Stimulated activated CD8-positive, alpha-beta memory T cell treated with anti-CD3 and anti-CD28 coated beads, Interleukin-12 subunit alpha, Interleukin-12 subunit beta, amount 100 ng/mL, for 24 hours (primary cell): ENCODE measurements around the gene CEP170B.
"Not testable (repeated sequence)": the region's sequence is repeated elsewhere in the genome, so short reads cannot be mapped to it uniquely, and the experiment has no call there.

ENCODE experiments used
- DNase-seq: peaks from one replicate; pipeline ENCODE4 v3.0.0-alpha.2; 2020; ENCODE audit errors: extremely low read depth

CEP170B gene

GRCh38 chr14:104931771-104932675, 67.0 kb downstream of the CEP170B start:
- DNase-seq: no peak

- peak; percentile 72 for DNase-seq
Observed at GRCh38 chr14:104932676-104933631, 67.9 kb downstream of the CEP170B start.

DNA sequence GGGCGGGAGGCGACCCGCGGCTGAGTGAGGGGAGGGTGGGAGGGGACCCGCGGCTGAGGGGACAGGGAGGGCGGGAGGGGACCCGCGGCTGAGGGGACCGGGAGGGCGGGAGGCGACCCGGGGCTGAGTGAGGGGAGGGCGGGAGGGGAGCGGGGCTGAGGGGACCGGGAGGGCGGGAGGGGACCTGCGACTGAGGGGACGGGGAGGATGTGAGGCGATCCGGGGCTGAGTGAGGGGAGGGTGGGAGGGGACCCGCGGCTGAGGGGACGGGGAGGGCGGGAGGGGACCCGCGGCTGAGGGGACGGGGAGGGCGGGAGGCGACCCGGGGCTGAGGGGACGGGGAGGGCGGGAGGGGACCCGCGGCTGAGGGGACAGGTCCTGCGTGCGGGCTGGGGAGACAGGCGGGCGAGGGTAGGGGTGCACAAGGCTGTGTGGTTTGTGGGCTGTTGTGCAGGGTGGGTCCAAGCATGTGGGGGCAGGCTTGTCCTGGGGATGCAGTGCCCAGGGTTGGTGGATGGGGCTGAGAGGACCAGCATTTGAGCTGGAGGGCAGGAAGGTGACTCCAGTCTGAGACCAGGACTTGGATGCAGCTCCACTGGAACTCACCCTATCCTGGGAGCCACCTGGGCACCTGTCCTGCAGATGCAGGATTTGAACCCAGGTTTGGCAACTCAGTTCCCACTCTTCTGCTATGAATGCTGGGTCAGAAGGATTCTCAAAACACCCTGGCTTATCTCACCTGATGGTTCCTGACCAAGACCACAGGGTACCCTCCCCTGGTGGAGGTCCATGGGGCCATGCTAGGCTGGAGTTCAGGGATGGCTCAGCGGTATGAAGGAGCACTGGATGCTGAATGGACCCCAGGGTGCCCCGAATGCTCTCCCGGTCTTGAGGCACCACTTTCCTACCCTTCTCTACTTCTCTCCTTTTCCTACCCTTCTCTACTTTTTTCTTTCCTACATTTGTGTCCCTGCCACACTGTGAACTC, 69.0 kb downstream of the CEP170B start:
- no peak for DNase-seq

- no peak for DNase-seq
Observed at GRCh38 chr14:104935026-104935650, 70.1 kb downstream of the CEP170B start.

GRCh38 chr14:104935955-104936354, 70.9 kb downstream of the CEP170B start:
- no peak for DNase-seq

DNA sequence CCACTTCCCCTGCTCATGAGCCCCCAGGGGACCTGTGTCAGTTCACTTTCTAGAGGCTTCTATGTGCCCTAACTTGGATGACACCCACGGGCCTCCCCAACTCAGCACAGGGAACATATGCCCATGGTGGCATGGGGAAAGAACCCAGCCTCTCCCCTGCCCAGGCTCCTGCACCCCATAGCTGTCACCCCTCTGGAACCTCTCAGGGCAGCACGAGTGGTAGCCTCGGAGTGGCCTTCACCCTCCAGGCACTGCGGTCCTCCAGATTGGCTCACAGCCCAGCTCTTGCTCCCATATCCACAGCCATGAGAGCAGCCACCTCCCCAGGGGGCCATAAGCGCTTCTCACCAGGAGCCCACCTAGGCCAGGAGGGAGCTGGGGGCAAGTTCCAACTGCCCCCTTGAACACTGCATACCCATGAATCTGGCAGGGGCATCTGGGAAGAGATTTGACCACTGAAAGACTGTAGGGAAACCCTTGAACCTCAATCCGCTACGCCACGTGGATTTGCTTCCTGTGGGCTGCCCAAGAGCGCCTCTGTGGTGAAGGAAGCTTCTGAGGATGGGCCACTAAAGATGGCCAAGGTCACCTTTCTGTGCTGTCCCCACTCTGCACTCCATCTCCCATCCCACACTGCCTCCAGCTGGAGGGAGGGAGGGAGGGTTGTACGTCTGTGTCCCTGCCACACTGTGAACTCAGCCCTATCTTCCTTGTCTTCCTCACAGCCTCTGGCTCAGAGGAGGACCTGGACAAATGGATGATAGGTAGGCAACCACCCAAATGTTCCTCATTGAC, 71.5 kb downstream of the CEP170B start:
- no peak for DNase-seq

DNA sequence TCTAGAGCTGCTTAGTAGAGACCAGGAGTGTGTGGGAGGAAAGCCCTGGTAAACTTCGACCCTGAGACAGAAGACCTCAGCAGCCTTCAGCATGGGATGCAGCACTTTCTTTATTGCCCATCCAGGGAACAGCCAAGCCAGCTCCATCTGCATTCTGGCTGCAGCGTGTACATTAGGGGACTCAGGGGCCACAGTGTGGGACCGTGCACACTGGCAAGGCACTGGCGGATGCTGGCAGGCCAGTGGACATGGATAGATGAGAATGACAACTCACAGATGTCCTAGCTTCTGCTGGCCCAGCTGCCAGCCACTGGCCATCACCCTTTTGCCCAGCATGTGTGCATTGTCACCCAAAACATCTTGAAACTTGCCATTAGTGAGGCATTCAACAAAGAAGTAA, 72.1 kb downstream of the CEP170B start:
- no peak for DNase-seq

DNA sequence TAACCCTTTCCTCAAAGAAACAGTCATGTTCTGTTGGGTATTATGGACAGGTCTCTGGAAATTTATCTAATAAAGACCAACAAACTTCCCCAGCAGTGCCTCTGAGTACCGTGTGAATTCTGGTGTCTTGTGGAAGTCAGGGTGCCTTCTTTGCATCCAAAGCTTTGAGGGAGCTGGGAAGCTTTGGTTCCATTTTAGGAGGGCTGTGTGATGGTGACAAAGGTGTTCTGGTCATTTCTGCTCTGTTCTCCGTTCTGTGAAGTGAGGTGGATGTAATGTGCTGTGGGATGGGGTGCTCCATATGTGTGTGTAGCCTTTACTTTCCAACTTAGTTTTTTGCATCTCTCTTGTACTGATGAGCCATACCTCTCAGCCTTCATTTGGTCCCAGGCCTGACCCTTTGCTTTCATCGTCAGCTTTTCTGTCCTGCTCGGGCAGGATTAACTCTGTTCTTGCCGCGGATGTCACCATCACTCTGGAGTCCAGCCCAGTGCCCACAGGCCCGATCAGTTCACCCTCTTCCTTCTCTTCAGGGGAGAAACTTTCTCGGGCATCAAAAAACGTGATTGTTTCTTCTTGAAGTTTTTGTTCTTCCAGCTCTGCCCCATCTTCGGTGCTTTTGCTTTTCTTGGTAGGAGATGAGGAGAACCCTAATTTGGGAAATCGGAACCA, 72.8 kb downstream of the CEP170B start:
- no peak for DNase-seq

DNA sequence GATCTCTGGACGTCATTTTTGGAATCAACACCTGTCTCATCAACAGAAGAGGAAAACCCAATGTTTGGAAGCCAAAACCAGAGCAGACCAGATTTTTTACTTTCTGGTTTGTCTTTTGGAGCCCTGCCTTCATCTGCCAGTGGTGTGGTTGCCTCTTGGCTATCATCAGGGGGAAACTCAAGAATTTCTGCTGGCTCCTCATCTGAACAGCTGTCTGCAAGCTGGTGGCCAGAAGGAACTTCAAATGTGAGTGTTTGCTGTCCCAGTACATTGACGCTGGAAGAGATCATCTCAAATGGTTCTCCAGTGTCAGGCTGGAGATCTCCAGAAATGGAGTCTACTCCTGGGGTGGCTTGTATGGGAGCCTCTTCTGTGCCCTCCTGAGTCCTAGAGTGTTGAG, 73.4 kb downstream of the CEP170B start:
- no peak for DNase-seq

GRCh38 chr14:104938960-104939359, 73.9 kb downstream of the CEP170B start:
- DNase-seq: no peak

DNA sequence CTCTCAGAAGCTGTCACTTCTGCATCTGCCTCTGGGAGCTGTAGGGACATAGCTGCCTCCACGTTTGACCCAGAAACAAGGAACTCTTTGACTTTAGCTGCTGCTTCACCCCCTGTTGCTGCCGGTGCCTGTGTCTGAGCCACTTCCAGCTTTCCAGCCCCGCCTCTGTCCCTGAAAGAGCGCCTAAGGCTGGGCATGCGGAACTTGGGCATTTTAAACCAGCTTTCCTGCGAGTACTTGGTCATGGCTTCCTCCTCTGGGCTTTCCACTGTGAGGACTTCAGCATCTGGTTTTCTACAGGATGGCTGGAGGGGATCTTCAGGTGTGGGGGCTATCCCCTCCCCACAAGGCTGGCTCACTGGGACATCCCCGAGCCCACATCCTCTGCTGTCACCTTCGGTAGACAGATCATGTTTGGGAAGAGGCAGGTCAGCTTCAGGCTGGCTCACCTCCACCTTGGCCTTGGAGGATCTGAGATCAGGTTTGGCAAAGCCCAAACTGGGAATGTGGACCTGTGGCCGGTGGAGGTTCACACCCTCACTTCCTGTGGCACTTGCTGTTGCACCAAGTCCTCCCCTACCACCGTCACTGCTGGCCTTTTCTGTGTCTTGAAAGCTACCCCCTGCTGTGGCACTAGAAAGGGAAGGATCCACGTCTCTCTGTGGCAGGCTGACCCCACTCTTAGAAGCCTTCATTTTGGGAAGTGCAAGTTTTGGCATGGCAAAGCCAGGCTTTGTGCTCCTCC, 74.8 kb downstream of the CEP170B start:
- DNase-seq: no peak

DNA sequence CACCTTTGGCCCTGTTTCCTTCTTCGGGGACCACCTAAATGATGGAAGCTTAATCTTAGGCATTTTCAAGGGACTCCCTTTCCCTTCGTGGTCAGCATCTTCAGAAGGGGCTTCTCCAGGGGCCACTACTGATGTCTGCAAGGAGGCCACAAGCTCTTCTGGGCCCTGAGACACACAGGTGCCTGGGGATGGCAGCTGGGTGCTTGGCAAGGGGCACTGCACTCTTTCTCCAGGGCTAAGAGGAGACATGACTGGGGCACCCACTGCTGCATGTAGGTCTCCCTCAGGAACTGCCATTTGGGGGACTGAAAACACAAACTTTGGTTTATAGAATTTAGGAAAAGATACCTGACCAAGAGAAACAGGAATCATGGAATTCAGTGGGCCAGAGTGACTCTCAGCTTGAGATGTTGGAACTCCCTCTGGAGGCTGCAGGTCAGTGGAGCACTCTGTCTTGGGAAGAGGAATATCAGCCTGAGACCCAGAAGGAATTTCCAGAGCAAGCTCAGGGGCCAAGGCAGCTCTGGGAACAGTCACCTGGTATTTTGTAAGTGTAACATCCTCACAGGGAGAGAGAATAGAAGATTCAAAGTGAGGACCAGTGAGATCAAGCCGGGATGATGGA, 75.6 kb downstream of the CEP170B start:
- DNase-seq: no peak

- no peak for DNase-seq
Observed at GRCh38 chr14:104941508-104942365, 76.7 kb downstream of the CEP170B start.

DNA sequence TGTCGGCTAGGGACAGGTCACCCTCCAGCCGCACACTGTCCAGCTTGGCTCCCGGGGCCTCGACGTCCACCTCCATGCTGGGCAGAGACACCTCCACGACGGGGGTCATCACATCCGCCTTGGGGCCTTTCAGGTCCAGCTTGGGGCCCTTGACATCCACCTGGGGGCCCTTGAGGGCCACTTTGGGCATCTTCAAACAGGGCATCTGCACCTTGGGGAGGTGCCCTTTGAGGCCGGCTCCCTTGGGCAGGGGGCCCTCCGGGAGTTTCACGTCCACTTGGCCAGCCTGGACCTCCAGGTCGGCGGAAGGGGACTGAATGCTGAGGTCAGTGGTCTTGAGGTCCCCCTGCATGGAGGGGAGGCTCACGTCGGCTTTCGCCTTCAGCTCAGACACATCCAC, 77.5 kb downstream of the CEP170B start:
- DNase-seq: no peak

- DNase-seq: not testable (repeated sequence)
Observed at GRCh38 chr14:104943216-104944015, 78.3 kb downstream of the CEP170B start.

- not testable (repeated sequence) for DNase-seq
Observed at GRCh38 chr14:104944016-104944308, 78.9 kb downstream of the CEP170B start.
